Ovary (tissue), 9 donors: Measurements from ENCODE around the gene HOMER1. TPM values are rescaled to one million over a fixed set of nuclear protein-coding genes. Genes with fewer than 3 reads are reported as not detected.

Source experiments
- DNase-seq, 5 donors: peaks; one replicate each; pipeline ENCODE4 v3.0.0-alpha.2; 2019 to 2020
- H3K27ac ChIP-seq, 2 donors: fragments of 200-600 bp; one replicate each; pipeline versions ENCODE4 v1.5.1 to v1.8.0; 2019 to 2022
- H3K27me3 ChIP-seq: fragments of 200-600 bp; one replicate; pipeline ENCODE4 v1.8.0; 2022
- H3K36me3 ChIP-seq: fragments of 200-600 bp; sonication (generic); one replicate; pipeline ENCODE4 v1.5.1; 2019
- H3K4me1 ChIP-seq: one replicate; pipeline ENCODE4 v1.8.1; 2013; ENCODE audit warnings: mild to moderate bottlenecking, moderate library complexity; ENCODE audit not compliant: insufficient read depth
- H3K4me3 ChIP-seq: fragments of 200-600 bp; sonication (generic); one replicate; pipeline ENCODE4 v1.5.1; 2017
- H3K9me3 ChIP-seq, 2 donors: fragments of 200-600 bp in 1 of 2; sonication (generic) in 1 of 2; one replicate each; pipeline versions ENCODE4 v1.5.1 to v1.8.1; 2013 to 2019; ENCODE audit warnings: mild to moderate bottlenecking in 1 of 2, moderate library complexity in 1 of 2
- EP300 ChIP-seq: sonication (generic); formaldehyde crosslinking; IDR thresholded peaks from one replicate; pipeline ENCODE4 v1.6.1; 2017; ENCODE audit warnings: antibody characterized with exemption
- POLR2A ChIP-seq: fragments of 450-650 bp; IDR thresholded peaks from one replicate; pipeline ENCODE4 v1.6.1; 2017; ENCODE audit warnings: antibody characterized with exemption, mild to moderate bottlenecking, moderate library complexity
- WGBS, 3 donors: extraction: QIAGEN DNeasy Blood & Tissue Kit in 1 of 3; methylation state at CpG; one replicate each; pipeline versions ENCODE4 v1.1.5 to v1.1.7; 2013 to 2017; 5-methylcytosine and 5-hydroxymethylcytosine counted together
- intact Hi-C, 4 donors: fragments of 100-400 bp; cut with DNase I; formaldehyde crosslinking; loops; one replicate each; pipeline versions ENCODE4 v1.11.0 to v1.15.1; 2022 to 2023
- polyA plus RNA-seq, 2 donors: library from polyadenylated mRNA; stranded (reverse); fragments of 200-250 nt in 1 of 2; fragments of 350-450 nt in 1 of 2; fragmentation: Illumina TruSeq in 1 of 2; extraction: RNeasy Lipid Tissue Mini Kit (QIAGEN cat#74804) in 1 of 2; gene quantifications; one replicate each; pipeline ENCODE4 v1.2.3, GENCODE V29; 2013 to 2014
- total RNA-seq, 7 donors: library from RNA; depleted of rRNA in 2 of 7; stranded (reverse); fragments of >200 nt in 2 of 7; fragmentation: NEBNext Ultra II Directional in 3 of 7; extraction: Animal tissue kit (Norgen Biotek cat#: 25700) in 3 of 7; gene quantifications; one replicate each; pipeline versions ENCODE4 v1.1.0 to v1.2.4, GENCODE V29; 2016 to 2023
- TF ChIP-seq, protein P1 (sequence below), 3 donors: fragments of 450-650 bp in 2 of 3; fragments of 200-600 bp in 1 of 3; IDR thresholded peaks; one replicate each; pipeline versions ENCODE4 v1.5.1 to v1.8.0; 2016 to 2022; ENCODE audit warnings: antibody characterized with exemption in 3 of 3, mild to moderate bottlenecking in 1 of 3
- donor health status: DM: no; HTN: no; CAD: no; lungs with moderate emphysema.
- donor health status: DM: no; HTN: no; CAD: no.
- donor health status: Bipolar disorder and iron deficiency.
- donor health status: DM: yes; HTN: yes; CAD: no.
- donor health status: DM: no; HTN: no; CAD: no.
- donor health status: DM: yes; HTN: yes; CAD: no.

Gene HOMER1
- total and polyA plus RNA-seq, 9 donors = 1.8 to 37.8 (median 10.9) TPM

DNA sequence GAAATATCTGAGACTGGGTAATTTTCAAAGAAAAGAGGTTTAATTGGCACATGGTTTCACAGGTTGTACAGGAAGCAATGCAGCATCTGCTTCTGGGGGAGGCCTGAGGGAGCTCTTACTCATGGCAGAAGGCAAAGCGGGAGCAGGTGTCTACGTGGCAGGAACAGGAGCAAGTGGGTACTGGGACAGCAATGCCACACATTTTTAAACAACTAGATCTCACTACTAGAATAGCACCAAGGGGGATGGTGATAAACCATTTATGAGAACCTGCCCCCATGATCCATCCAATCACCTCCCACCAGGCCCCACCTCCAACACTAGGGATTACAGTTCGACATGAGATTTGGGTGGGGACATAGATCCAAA is 47.6 kb upstream of the HOMER1 start:
- H3K4me1 ChIP-seq = no peaks in the 10 kb centered on the region
- intact Hi-C loops = loop anchor here in 2 of 4 donors (10.0 kb wide), 2 partner anchors 293 to 523 kb away; no protein-coding TSS in a partner anchor
- TF ChIP-seq EP300 (no peak), POLR2A (no peak)
- TF ChIP-seq, protein P1, sequence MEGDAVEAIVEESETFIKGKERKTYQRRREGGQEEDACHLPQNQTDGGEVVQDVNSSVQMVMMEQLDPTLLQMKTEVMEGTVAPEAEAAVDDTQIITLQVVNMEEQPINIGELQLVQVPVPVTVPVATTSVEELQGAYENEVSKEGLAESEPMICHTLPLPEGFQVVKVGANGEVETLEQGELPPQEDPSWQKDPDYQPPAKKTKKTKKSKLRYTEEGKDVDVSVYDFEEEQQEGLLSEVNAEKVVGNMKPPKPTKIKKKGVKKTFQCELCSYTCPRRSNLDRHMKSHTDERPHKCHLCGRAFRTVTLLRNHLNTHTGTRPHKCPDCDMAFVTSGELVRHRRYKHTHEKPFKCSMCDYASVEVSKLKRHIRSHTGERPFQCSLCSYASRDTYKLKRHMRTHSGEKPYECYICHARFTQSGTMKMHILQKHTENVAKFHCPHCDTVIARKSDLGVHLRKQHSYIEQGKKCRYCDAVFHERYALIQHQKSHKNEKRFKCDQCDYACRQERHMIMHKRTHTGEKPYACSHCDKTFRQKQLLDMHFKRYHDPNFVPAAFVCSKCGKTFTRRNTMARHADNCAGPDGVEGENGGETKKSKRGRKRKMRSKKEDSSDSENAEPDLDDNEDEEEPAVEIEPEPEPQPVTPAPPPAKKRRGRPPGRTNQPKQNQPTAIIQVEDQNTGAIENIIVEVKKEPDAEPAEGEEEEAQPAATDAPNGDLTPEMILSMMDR (IDR thresholded peaks at IDR 0.05) = no peak
- H3K9me3 ChIP-seq = no peaks in the 10 kb centered on the region
- H3K27me3 ChIP-seq = no peaks in the 10 kb centered on the region
- H3K27ac ChIP-seq = no peak overlapping the region
- no peaks in the 10 kb centered on the region for H3K36me3 ChIP-seq
- no peak for DNase-seq
- no peak overlapping the region for H3K4me3 ChIP-seq
- WGBS, 3 donors = 73 to 95% (median 81%) methylated on average over 3 of the region's 3 CpGs

DNA sequence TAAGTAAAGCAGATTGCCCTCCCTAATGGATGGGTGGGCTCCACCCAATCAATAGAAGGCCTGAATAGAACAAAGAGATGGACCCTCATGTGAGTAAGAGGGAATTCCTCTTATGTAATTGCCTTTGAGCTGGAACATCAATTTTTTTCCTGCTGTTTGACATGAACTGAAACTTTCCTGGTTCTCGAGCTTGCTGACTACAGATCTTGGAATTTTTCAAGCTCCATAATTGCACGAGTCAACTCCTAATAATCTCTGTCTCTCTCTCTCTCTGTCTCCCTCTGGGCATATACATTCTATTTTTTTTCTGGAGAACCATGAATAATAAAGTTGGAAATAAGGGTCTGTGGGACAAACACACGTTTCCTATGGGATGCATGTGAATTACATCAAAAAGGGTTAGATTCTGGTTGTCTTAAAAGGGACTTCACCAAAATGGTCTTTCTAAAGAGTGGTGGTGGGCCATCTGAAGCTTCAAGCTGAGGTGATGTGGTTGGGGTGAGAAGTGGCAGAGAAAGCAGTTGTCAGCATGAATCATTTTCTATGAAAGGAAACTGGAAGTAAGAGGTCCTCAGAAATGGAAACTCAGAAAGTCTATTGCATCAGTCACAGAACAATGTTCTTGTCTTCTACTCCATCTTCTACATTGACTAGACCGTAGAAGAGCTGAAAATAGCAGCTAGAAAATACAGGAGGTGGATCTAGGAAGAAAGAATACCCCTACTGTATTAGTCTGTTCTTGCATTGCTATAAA is 47.0 kb upstream of the HOMER1 start:
- TF ChIP-seq POLR2A (no peak), EP300 (no peak)
- TF ChIP-seq, protein P1 (IDR thresholded peaks at IDR 0.05) = no peak
- Histone ChIP-seq H3K36me3 (no peaks in the 10 kb centered on the region), H3K27me3 (no peaks in the 10 kb centered on the region), H3K27ac (no peak overlapping the region), H3K4me1 (no peaks in the 10 kb centered on the region), H3K4me3 (no peak overlapping the region), H3K9me3 (no peaks in the 10 kb centered on the region)
- 80 to 91% (median 87%) methylated on average over 4 of the region's 4 CpGs for WGBS, 3 donors
- intact Hi-C loops = loop anchor here in 2 of 4 donors (10.0 kb wide), 2 partner anchors 294 to 524 kb away; no protein-coding TSS in a partner anchor
- DNase-seq = no peak

DNA sequence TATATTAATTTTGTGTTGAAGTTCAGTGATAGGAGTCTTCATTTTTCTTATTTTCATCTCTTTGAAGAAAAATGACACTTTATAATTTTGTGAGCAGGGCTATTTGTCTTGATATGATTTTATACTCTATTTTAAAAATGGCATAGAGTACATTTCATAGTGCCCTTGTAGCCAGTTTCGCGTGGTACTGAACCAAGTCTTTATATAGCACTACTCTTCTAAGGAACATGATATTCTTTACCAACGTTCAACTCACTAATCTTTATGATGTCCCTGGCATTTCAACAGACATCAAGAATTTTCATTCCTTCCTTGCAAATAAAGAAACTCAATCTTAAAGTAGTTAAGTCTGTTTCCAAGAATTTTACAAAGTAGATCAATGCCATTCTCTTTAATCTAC is 41.5 kb upstream of the HOMER1 start:
- no peak for TF ChIP-seq EP300
- TF ChIP-seq, protein P1 (IDR thresholded peaks at IDR 0.05) = no peak
- TF ChIP-seq POLR2A = no peak
- no peak overlapping the region for H3K27ac ChIP-seq

DNA sequence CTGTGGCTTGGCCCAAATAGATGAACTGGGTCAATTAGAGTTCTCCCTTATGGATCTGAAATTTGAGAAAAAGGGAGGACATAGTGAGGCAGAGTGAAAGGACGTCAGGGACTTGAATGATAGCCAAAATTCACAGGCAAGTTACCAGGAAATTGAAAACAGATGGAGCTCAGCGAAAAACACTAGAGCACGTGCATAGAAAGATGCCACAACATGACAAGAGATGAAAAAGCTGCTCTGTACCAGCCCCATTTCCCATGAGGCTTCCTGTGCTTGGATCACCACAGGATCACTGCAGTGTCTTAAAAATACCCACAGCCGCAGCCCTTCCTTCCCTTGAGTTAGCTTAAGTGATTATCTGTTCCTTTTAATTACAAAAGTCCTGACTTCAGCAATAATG is 39.0 kb upstream of the HOMER1 start:
- H3K4me3 ChIP-seq = no peak overlapping the region

More for the DNA sequence above, 41.5 kb upstream of the HOMER1 start:
- intact Hi-C loops = no loop called here
- Histone ChIP-seq H3K27me3 (no peaks in the 10 kb centered on the region), H3K9me3 (no peaks in the 10 kb centered on the region), H3K36me3 (no peaks in the 10 kb centered on the region), H3K4me3 (no peak overlapping the region), H3K4me1 (no peaks in the 10 kb centered on the region)
- WGBS, 3 donors = 61 to 64% (median 61%) methylated on average over 3 of the region's 3 CpGs
- DNase-seq = no peak

More for the DNA sequence above, 39.0 kb upstream of the HOMER1 start:
- WGBS, 3 donors = 11 to 16% (median 14%) methylated on average over 4 of the region's 4 CpGs
- Histone ChIP-seq H3K9me3 (no peaks in the 10 kb centered on the region), H3K36me3 (no peaks in the 10 kb centered on the region), H3K4me1 (no peaks in the 10 kb centered on the region), H3K27ac (no peak overlapping the region), H3K27me3 (no peaks in the 10 kb centered on the region)
- TF ChIP-seq POLR2A (no peak), EP300 (no peak)
- TF ChIP-seq, protein P1 (IDR thresholded peaks at IDR 0.05) = no peak
- no peak for DNase-seq
- intact Hi-C loops = no loop called here
